Stomach (tissue), 9 donors: Measurements from ENCODE around the gene NSMCE1. TPM values are rescaled to one million over a fixed set of nuclear protein-coding genes. Genes with fewer than 3 reads are reported as not detected.

Source experiments
- DNase-seq, 2 donors: peaks; one replicate each; pipeline versions ENCODE4 v3.0.0 to v3.0.0-alpha.2; 2013 to 2019
- H3K27ac ChIP-seq, 5 donors: fragments of 200-600 bp in 4 of 5; sonication (generic) in 4 of 5; one replicate each; pipeline ENCODE4 v1.5.1; 2013 to 2019; ENCODE audit warnings: mild to moderate bottlenecking in 1 of 5, moderate library complexity in 1 of 5
- H3K27me3 ChIP-seq, 3 donors: fragments of 200-600 bp; sonication (generic); one replicate each; pipeline ENCODE4 v1.5.1; 2017 to 2019; ENCODE audit warnings: mixed run types in 1 of 3
- H3K36me3 ChIP-seq, 4 donors: fragments of 200-600 bp; sonication (generic); 1 replicate in 3 of 4; 2 replicates in 1 of 4; pipeline ENCODE4 v1.5.1; 2016 to 2019
- H3K4me1 ChIP-seq, 4 donors: fragments of 200-600 bp; sonication (generic); one replicate each; pipeline ENCODE4 v1.5.1; 2016 to 2019
- H3K4me3 ChIP-seq, 4 donors: fragments of 200-600 bp; sonication (generic) in 3 of 4; one replicate each; pipeline ENCODE4 v1.5.1; 2016 to 2019; ENCODE audit warnings: mild to moderate bottlenecking in 1 of 4
- H3K9me3 ChIP-seq, 4 donors: fragments of 200-600 bp; sonication (generic); one replicate each; pipeline ENCODE4 v1.5.1; 2016 to 2019
- EP300 ChIP-seq: sonication (generic); formaldehyde crosslinking; IDR thresholded peaks from one replicate; pipeline ENCODE4 v1.6.1; 2017; ENCODE audit warnings: antibody characterized with exemption
- POLR2A ChIP-seq, 4 donors: fragments of 450-650 bp; IDR thresholded peaks; one replicate each; pipeline ENCODE4 v1.6.1; 2016; ENCODE audit warnings: antibody characterized with exemption in 4 of 4, control low read depth in 2 of 4, mild to moderate bottlenecking in 1 of 4, moderate library complexity in 1 of 4
- POLR2AphosphoS5 ChIP-seq, 3 donors: sonication (generic); formaldehyde crosslinking; IDR thresholded peaks; one replicate each; pipeline ENCODE4 v1.6.1; 2016; ENCODE audit warnings: antibody characterized with exemption in 3 of 3
- WGBS, 5 donors: extraction: QIAGEN DNeasy Blood & Tissue Kit in 3 of 5; methylation state at CpG; one replicate each; pipeline versions ENCODE4 v1.1.5 to v1.1.7; 2013 to 2018; 5-methylcytosine and 5-hydroxymethylcytosine counted together
- intact Hi-C: fragments of 100-400 bp; cut with DNase I; formaldehyde crosslinking; loops from one replicate; pipeline ENCODE4 v1.15.1; 2023; ENCODE audit warnings: low total_unique reads
- polyA plus RNA-seq, 3 donors: library from polyadenylated mRNA; stranded (reverse); fragments of 200-250 nt; gene quantifications; one replicate each; pipeline ENCODE4 v1.2.3, GENCODE V29; 2013
- total RNA-seq, 5 donors: library from RNA; depleted of rRNA; stranded (reverse); fragments of >200 nt; gene quantifications; one replicate each; pipeline versions ENCODE4 v1.1.0 to v1.2.3, GENCODE V29; 2014 to 2016
- TF ChIP-seq, protein P1 (sequence below), 7 experiments: fragments of 450-650 bp in 4 of 7; fragments of 200-600 bp in 3 of 7; sonication (generic) in 3 of 7; IDR thresholded peaks; one replicate each; pipeline ENCODE4 v1.5.1; 2016 to 2019; ENCODE audit warnings: antibody characterized with exemption in 7 of 7, control low read depth in 2 of 7, mild to moderate bottlenecking in 1 of 7
- donor health status: healthy with polysubstance abuse.
- donor health status: Bipolar disorder and iron deficiency.
- donor health status: healthy.

NSMCE1 gene
- total and polyA plus RNA-seq, 8 donors = 9.3 to 120 (median 46.2) TPM

DNA sequence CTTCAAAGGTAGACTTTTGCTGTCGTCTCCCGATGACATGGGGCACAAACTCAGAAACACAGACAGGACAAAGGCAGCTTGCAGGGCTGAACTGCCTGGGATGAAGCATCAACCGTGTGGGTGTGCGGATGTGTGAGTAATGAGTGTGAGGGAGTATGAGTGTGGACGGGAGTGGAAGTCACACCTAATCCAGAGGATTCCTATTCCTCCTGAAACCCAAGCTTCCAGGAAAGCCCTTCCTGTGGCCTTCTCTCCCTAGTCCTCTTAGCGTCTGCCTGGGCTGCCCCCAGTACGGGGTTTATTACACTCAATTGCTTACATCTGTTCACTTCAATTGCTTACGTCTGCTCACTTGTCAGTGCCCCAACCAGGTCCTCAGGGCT lies 42.9 kb upstream of the NSMCE1 start:
- intact Hi-C loops = loop anchor here (10.0 kb wide), 1 partner anchor 53 kb away; no protein-coding TSS in a partner anchor

DNA sequence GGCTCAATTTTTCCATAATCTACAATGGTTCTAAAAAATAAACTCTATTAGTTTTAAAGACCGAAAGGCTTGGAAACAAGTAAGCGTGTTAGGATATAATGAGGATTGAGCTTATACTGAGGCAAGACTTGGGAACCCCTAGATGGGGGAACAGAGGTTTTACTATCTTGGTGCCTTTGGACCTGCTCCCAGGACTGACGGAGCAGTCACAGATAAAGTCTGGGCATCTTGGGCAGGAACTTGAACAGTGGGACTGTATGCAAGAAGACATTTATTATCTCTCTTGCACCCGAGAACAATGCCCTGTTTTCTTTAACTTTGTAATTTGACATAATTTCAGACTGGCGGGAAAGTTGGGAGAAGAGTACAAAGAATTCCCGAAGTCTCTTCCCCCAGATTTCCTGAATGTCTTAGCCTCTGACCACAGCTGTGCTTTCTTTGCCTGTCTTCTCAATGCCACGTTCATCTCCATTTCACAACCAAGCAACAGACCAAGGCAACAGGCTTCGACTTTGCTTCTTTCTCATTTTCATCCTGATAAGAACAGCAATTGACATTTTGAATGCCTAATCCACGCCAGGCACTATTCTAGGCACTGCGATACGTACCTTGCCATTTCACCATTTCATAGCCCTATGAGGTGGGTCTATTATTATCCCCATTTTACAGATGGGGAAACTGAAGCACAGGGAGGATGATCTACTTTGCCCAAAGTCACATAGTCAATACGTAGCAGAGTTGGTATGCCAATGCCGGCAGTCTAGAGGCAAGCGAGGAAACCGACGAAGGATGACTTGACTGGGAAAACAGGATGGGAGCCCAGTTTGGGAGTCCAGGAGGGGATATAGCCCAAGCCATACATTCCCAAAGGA lies 42.2 kb upstream of the NSMCE1 start:
- WGBS, 5 donors = 67 to 76% (median 75%) methylated on average over 16 of the region's 16 CpGs
- TF ChIP-seq POLR2AphosphoS5 (IDR thresholded peaks at IDR 0.05) (no peak), EP300 (no peak), POLR2A (IDR thresholded peaks at IDR 0.05) (no peak)
- TF ChIP-seq, protein P1, sequence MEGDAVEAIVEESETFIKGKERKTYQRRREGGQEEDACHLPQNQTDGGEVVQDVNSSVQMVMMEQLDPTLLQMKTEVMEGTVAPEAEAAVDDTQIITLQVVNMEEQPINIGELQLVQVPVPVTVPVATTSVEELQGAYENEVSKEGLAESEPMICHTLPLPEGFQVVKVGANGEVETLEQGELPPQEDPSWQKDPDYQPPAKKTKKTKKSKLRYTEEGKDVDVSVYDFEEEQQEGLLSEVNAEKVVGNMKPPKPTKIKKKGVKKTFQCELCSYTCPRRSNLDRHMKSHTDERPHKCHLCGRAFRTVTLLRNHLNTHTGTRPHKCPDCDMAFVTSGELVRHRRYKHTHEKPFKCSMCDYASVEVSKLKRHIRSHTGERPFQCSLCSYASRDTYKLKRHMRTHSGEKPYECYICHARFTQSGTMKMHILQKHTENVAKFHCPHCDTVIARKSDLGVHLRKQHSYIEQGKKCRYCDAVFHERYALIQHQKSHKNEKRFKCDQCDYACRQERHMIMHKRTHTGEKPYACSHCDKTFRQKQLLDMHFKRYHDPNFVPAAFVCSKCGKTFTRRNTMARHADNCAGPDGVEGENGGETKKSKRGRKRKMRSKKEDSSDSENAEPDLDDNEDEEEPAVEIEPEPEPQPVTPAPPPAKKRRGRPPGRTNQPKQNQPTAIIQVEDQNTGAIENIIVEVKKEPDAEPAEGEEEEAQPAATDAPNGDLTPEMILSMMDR (IDR thresholded peaks at IDR 0.05) = no peak
- no peaks in the 10 kb centered on the region for H3K9me3 ChIP-seq
- DNase-seq = no peak
- H3K4me1 ChIP-seq = peaks cover 11 to 23% (median 20%) of the 10 kb centered on the region in 4 donors
- H3K4me3 ChIP-seq = no peak overlapping the region
- no peak overlapping the region for H3K27ac ChIP-seq
- no peaks in the 10 kb centered on the region for H3K36me3 ChIP-seq
- H3K27me3 ChIP-seq = no peaks in the 10 kb centered on the region
- intact Hi-C loops = loop anchor here (10.0 kb wide), 1 partner anchor 54 kb away; no protein-coding TSS in a partner anchor

More for the DNA sequence above, 42.9 kb upstream of the NSMCE1 start:
- DNase-seq = no peak
- Histone ChIP-seq H3K36me3 (no peaks in the 10 kb centered on the region), H3K27me3 (no peaks in the 10 kb centered on the region), H3K4me3 (no peak overlapping the region), H3K4me1 (peaks cover 16 to 29% (median 25%) of the 10 kb centered on the region in 4 donors), H3K9me3 (no peaks in the 10 kb centered on the region), H3K27ac (no peak overlapping the region)
- TF ChIP-seq, protein P1 (IDR thresholded peaks at IDR 0.05) = no peak
- TF ChIP-seq EP300 (no peak), POLR2AphosphoS5 (IDR thresholded peaks at IDR 0.05) (no peak), POLR2A (IDR thresholded peaks at IDR 0.05) (no peak)
- WGBS, 5 donors = 56 to 67% (median 66%) methylated on average over 8 of the region's 8 CpGs

DNA sequence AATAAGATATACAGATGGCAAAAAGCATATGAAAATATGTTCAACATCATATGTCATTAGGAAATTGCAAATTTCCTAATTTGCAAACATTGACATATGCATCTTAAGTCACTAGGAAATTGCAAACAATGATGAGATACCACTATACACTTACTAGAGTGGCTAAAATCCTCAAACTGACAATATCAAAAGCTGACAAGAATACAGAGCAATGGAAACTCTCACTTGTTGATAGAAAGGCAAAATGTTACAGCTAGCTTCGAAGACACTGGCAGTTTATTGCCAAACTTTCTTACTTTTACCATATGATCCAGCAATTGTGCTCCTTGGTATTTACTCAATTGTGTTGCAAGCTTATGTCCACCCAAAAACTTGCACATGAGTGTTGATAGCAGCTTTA lies 40.2 kb upstream of the NSMCE1 start:
- 80 to 91% (median 85%) methylated on average over 1 of the region's 1 CpG for WGBS, 5 donors
- Histone ChIP-seq H3K4me1 (peaks cover 0 to 27% (median 11%) of the 10 kb centered on the region in 4 donors), H3K36me3 (no peaks in the 10 kb centered on the region), H3K4me3 (no peak overlapping the region), H3K27ac (no peak overlapping the region), H3K9me3 (no peaks in the 10 kb centered on the region), H3K27me3 (no peaks in the 10 kb centered on the region)
- intact Hi-C loops = no loop called here
- DNase-seq = no peak
- no peak for TF ChIP-seq POLR2AphosphoS5 (IDR thresholded peaks at IDR 0.05)
- no peak for TF ChIP-seq POLR2A (IDR thresholded peaks at IDR 0.05)
- TF ChIP-seq EP300 = no peak
- TF ChIP-seq, protein P1 (IDR thresholded peaks at IDR 0.05) = no peak

DNA sequence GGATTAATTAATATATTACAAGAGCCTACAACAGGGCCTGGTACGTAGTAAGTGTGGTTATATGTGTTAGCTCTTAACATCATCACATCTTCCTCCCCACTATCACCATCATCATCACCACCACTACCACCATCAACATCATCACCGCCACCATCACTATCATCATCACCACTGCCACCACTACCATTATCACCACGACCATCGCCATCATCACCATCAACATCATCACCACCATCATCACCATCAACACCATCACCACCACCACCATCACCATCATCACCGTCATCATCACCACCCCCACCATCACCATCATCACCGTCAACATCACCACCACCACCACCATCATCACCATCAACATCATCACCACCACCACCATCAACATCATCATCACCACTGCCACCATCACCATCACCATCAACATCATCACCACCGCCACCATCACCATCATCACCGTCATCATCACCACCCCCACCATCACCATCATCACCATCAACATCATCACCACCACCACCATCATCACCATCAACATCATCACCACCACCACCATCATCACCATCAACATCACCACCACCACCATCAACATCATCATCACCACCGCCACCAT lies 37.4 kb upstream of the NSMCE1 start:
- Histone ChIP-seq H3K27ac (peak overlapping the region in 3 of 5 donors; percentile 29 to 43 (median 35)), H3K36me3 (no peaks in the 10 kb centered on the region), H3K9me3 (no peaks in the 10 kb centered on the region), H3K4me1 (peaks cover 0 to 18% (median 2%) of the 10 kb centered on the region in 4 donors), H3K4me3 (no peak overlapping the region), H3K27me3 (no peaks in the 10 kb centered on the region)
- TF ChIP-seq, protein P1 (IDR thresholded peaks at IDR 0.05) = no peak
- TF ChIP-seq POLR2A (IDR thresholded peaks at IDR 0.05) (no peak), POLR2AphosphoS5 (IDR thresholded peaks at IDR 0.05) (no peak), EP300 (no peak)
- 90 to 98% (median 95%) methylated on average over 9 of the region's 9 CpGs for WGBS, 5 donors
- intact Hi-C loops = no loop called here
- no peak for DNase-seq
